OCI-LY7 (cell line): Measurements from ENCODE around the gene PDE8B.

Experiments
- EZH2phosphoT487 ChIP-seq: fragments of 200-600 bp; sonication (generic); IDR thresholded peaks from 2 replicates; pipeline ENCODE4 v1.6.1; 2018; ENCODE audit warnings: low read depth, borderline replicate concordance, mild to moderate bottlenecking, mixed run types, antibody characterized with exemption, low read length, moderate library complexity, mixed read lengths
- TF ChIP-seq, protein P1 (sequence below): fragments of 200-600 bp; sonication (generic); conservative IDR thresholded peaks from 2 replicates; pipeline ENCODE4 v1.5.1; 2014; ENCODE audit warnings: mild to moderate bottlenecking, antibody characterized with exemption, low read length, moderate library complexity, mixed read lengths

DNA sequence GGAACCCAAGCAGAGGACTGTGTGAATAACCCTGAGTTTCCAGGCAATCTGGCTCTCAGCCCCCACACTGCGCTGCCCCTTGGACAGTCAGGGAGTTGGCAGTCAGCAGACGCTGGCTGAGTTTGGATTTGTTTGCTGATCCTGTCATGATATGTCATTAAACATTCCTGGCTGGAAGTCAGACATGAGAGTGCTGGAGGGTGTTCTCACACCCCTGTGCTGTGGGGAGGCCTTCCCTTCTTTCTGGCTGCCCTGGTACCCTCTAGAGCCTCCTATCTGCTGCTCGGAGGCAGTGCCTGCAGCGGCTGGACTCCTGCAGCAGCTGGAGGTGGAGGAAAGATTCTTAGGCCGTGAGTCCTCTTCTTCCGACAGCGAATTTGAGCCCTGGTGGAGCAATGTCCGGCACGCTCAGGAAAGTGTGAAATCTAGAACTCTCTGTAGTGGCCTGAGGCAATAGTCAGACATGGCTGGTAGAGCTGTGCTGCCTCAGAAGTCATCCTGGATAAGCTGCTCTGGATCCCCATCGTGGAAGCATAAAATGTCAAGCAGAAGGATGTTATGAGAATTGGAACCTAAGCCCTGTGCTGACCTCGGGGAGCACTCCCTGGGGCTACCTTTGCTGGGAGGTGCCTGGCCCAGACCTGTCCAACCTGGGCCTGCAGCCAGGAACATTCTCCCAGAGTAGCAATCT is 72.0 kb downstream of the PDE8B start:
- TF ChIP-seq, protein P1, sequence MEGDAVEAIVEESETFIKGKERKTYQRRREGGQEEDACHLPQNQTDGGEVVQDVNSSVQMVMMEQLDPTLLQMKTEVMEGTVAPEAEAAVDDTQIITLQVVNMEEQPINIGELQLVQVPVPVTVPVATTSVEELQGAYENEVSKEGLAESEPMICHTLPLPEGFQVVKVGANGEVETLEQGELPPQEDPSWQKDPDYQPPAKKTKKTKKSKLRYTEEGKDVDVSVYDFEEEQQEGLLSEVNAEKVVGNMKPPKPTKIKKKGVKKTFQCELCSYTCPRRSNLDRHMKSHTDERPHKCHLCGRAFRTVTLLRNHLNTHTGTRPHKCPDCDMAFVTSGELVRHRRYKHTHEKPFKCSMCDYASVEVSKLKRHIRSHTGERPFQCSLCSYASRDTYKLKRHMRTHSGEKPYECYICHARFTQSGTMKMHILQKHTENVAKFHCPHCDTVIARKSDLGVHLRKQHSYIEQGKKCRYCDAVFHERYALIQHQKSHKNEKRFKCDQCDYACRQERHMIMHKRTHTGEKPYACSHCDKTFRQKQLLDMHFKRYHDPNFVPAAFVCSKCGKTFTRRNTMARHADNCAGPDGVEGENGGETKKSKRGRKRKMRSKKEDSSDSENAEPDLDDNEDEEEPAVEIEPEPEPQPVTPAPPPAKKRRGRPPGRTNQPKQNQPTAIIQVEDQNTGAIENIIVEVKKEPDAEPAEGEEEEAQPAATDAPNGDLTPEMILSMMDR, result no peak
- no peak for TF ChIP-seq EZH2phosphoT487
